ENCODE results near the gene DEPDC1.

DEPDC1 gene, protein sequence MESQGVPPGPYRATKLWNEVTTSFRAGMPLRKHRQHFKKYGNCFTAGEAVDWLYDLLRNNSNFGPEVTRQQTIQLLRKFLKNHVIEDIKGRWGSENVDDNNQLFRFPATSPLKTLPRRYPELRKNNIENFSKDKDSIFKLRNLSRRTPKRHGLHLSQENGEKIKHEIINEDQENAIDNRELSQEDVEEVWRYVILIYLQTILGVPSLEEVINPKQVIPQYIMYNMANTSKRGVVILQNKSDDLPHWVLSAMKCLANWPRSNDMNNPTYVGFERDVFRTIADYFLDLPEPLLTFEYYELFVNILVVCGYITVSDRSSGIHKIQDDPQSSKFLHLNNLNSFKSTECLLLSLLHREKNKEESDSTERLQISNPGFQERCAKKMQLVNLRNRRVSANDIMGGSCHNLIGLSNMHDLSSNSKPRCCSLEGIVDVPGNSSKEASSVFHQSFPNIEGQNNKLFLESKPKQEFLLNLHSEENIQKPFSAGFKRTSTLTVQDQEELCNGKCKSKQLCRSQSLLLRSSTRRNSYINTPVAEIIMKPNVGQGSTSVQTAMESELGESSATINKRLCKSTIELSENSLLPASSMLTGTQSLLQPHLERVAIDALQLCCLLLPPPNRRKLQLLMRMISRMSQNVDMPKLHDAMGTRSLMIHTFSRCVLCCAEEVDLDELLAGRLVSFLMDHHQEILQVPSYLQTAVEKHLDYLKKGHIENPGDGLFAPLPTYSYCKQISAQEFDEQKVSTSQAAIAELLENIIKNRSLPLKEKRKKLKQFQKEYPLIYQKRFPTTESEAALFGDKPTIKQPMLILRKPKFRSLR

DNA sequence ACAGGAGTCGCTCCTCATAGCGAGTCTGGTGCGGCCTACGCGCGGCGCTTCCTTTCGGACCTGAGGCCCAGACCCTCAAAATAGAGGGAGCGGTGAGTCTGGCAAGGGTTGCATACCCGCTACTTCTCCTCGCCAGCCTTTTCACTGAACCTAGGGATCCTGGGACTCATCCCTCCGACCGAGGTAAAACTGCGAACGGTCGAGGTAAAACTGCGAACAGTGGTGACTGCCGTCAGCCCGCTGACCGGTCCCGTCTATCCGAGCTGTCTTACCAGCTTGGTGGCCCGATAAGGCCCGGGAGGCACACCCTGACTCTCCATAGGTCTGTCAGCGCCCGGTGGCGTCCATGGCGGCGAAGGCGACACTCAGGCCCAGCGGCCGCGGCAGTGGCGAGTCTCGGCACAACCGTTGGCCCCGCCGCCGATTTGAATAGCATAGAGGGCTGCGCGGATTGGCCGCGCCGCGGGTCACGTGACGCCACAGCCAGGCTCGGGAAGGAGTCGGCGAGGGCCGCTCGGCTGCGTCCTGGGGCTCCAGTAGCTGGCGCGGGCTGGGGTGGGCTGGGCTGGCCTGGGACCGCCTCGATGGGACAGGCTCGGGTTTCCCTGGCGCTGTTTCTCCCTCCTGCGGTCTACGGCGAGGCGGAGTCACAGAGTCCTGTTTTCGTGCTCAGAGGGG is at the start of gene DEPDC1:
Gene DEPDC1, minus strand, starts transcription at position 403 of the 678 bp plus-strand sequence. Its CDS starts 83 bp downstream, at position 320.
- Histone ChIP-seq H3K27me3 (ENCODE audit: insufficient read depth, low read length) (no peaks in the 10 kb centered on the region), H3K36me3 (ENCODE audit: insufficient read depth, low read length) (peaks cover 3% of the 10 kb centered on the region; the same call in 1 of the 2 replicates), H3K4me3 (ENCODE audit: low read depth, low read length) (peak within 1 kb of the TSS; percentile 84), H3K27ac (ENCODE audit: low read depth, low read length) (peak within 1 kb of the TSS; percentile 69), H2AFZ (ENCODE audit: low read length, unreplicated experiment) (peak within 1 kb of the TSS; percentile 92), H3K79me2 (ENCODE audit: control insufficient read depth, insufficient read depth, low read length, unreplicated experiment) (peaks cover 39% of the 10 kb centered on the region), H3K4me1 (ENCODE audit: control insufficient read depth, insufficient read depth, low read length, unreplicated experiment) (peaks cover 23% of the 10 kb centered on the region)

DNA sequence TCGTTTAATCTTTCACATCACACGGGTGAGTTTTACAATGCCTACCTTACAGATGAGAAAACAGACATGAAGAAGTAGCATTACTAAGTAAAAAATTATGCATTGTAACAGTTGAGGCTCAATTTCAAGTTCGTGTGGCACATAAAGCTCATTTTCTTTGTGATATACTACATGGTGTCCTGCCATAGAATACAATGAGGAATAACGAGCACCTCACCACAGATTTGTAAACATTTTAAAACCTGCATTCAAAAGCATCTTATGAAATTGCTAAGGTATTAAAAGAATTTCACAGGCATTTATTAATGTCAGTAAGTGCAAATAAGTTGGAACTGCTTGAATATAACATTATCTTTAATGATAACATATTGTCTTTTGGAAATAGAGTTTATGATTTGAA is 47.8 kb upstream of the DEPDC1 start:
- H3K4me1 ChIP-seq (ENCODE audit: control insufficient read depth, insufficient read depth, low read length, unreplicated experiment): peaks cover 7% of the 10 kb centered on the region
- no peak overlapping the region for H2AFZ ChIP-seq (ENCODE audit: low read length, unreplicated experiment)
- H3K36me3 ChIP-seq (ENCODE audit: insufficient read depth, low read length): no peaks in the 10 kb centered on the region
- H3K27ac ChIP-seq (ENCODE audit: low read depth, low read length): no peak overlapping the region
- no peaks in the 10 kb centered on the region for H3K27me3 ChIP-seq (ENCODE audit: insufficient read depth, low read length)
- H3K4me3 ChIP-seq (ENCODE audit: low read depth, low read length): no peak overlapping the region
- H3K79me2 ChIP-seq (ENCODE audit: control insufficient read depth, insufficient read depth, low read length, unreplicated experiment): no peaks in the 10 kb centered on the region

DNA sequence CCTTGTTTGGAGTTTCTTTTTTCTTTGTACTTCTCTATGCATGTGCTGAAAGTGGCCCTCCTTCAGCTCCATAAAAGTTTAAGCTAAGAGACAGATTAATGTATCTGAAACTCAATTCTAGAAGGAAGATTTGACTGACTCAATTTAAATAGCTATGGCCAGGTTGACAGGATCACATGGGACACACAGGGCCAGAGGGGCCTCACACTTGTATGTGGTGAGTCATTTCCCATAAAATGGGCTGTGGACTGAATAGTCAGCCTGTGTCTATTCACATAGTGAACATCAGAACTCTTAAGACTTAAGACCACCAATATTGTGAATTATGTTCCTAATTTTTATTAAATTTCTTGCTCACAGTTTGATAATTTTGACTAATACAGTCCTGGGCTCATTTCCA is 45.7 kb upstream of the DEPDC1 start:
- H3K27ac ChIP-seq (ENCODE audit: low read depth, low read length): no peak overlapping the region
- no peaks in the 10 kb centered on the region for H3K36me3 ChIP-seq (ENCODE audit: insufficient read depth, low read length)
- H3K79me2 ChIP-seq (ENCODE audit: control insufficient read depth, insufficient read depth, low read length, unreplicated experiment): no peaks in the 10 kb centered on the region
- H3K27me3 ChIP-seq (ENCODE audit: insufficient read depth, low read length): no peaks in the 10 kb centered on the region
- H3K4me3 ChIP-seq (ENCODE audit: low read depth, low read length): no peak overlapping the region
- H2AFZ ChIP-seq (ENCODE audit: low read length, unreplicated experiment): no peak overlapping the region
- peaks cover 7% of the 10 kb centered on the region for H3K4me1 ChIP-seq (ENCODE audit: control insufficient read depth, insufficient read depth, low read length, unreplicated experiment)

DNA sequence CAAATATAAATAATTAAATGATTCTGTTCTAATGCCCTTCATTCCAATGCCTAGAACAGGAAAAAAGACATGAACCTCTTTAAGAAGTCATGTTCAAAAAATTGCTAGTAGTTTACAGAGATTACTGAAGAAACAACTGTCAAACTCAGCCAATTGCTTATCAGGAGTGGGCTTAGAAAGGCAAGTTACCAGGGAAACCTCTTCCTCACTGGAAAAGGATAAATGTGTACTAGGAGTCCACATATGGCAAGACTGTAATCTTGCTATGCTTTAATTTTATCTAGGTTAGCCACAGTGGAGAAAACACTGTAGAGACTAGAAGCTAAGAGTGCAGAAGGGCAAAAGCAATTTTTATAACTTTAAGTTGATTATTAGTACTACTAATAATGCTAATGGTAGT is 42.1 kb upstream of the DEPDC1 start:
- Histone ChIP-seq H3K36me3 (ENCODE audit: insufficient read depth, low read length) (no peaks in the 10 kb centered on the region), H2AFZ (ENCODE audit: low read length, unreplicated experiment) (no peak overlapping the region), H3K27me3 (ENCODE audit: insufficient read depth, low read length) (no peaks in the 10 kb centered on the region)

DNA sequence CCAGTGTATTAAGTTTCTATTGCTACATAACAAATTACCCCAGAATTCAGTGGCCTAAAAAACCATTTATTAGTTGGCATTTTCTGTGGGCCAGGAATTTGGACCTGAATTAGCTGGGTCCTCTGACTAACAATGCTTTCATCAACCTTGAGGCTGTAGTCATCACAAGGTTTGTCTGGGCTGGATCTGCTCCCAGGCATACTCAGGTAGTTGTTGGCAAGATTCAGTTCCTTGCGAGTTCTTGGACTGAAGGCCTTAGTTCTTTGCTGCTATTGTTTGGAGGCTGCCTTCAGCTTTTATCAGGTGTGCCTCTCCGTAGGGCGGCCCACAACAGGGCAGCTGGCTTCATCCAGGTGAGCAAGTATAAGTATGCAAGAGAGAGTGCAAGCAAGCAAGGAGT is 31.4 kb upstream of the DEPDC1 start:
- H3K79me2 ChIP-seq (ENCODE audit: control insufficient read depth, insufficient read depth, low read length, unreplicated experiment): no peaks in the 10 kb centered on the region
- H3K27me3 ChIP-seq (ENCODE audit: insufficient read depth, low read length): no peaks in the 10 kb centered on the region
- no peaks in the 10 kb centered on the region for H3K4me1 ChIP-seq (ENCODE audit: control insufficient read depth, insufficient read depth, low read length, unreplicated experiment)
- no peak overlapping the region for H2AFZ ChIP-seq (ENCODE audit: low read length, unreplicated experiment)
- H3K36me3 ChIP-seq (ENCODE audit: insufficient read depth, low read length): no peaks in the 10 kb centered on the region
- H3K4me3 ChIP-seq (ENCODE audit: low read depth, low read length): no peak overlapping the region
- no peak overlapping the region for H3K27ac ChIP-seq (ENCODE audit: low read depth, low read length)

More for the DNA sequence above, 42.1 kb upstream of the DEPDC1 start:
- Histone ChIP-seq H3K27ac (ENCODE audit: low read depth, low read length) (no peak overlapping the region), H3K79me2 (ENCODE audit: control insufficient read depth, insufficient read depth, low read length, unreplicated experiment) (no peaks in the 10 kb centered on the region), H3K4me1 (ENCODE audit: control insufficient read depth, insufficient read depth, low read length, unreplicated experiment) (peaks cover 7% of the 10 kb centered on the region), H3K4me3 (ENCODE audit: low read depth, low read length) (no peak overlapping the region)

DNA sequence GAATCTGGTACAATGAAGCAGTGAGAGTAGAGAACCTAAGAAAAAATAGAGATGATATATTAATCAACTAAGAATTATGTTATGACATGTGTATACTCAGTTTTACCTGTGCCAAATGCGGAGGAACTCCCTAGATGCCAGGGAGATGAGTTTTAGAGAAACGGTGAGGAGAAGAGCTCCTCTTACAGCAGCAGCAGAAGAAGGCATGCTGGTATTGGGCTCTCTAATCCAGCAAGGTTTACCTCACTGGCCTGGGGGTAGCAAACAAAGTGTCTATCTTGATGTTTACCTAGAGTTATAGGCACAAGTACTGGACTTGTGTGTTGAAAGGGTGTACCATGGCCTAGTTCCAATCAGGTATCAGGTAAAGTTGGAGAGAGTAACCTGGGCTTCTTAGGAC is 28.9 kb upstream of the DEPDC1 start:
- H3K27me3 ChIP-seq (ENCODE audit: insufficient read depth, low read length): no peaks in the 10 kb centered on the region
- no peaks in the 10 kb centered on the region for H3K36me3 ChIP-seq (ENCODE audit: insufficient read depth, low read length)
- no peaks in the 10 kb centered on the region for H3K79me2 ChIP-seq (ENCODE audit: control insufficient read depth, insufficient read depth, low read length, unreplicated experiment)
- H3K4me1 ChIP-seq (ENCODE audit: control insufficient read depth, insufficient read depth, low read length, unreplicated experiment): no peaks in the 10 kb centered on the region
- H3K27ac ChIP-seq (ENCODE audit: low read depth, low read length): no peak overlapping the region
- H2AFZ ChIP-seq (ENCODE audit: low read length, unreplicated experiment): no peak overlapping the region
- H3K4me3 ChIP-seq (ENCODE audit: low read depth, low read length): no peak overlapping the region

DNA sequence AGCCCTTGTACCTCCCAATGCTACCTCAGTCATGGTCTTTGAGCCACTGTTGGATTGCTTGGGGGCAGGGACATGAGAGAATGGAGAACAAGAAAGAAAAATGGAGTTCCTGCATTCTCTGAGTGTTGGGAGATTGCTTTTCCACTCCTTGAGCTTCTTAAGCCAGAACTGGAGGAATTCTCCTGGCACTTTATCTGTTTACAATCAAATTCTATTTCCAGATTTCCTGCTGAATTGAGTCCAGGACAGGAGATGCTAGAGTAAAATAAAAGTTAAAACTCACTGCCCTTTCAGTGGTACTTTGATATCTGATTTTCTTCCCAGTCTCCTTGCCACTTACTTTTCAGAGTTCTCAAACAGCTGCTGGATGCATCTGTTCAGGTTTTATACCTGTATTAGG is 24.4 kb upstream of the DEPDC1 start:
- Histone ChIP-seq H3K4me1 (ENCODE audit: control insufficient read depth, insufficient read depth, low read length, unreplicated experiment) (peaks cover 3% of the 10 kb centered on the region), H2AFZ (ENCODE audit: low read length, unreplicated experiment) (no peak overlapping the region)

DNA sequence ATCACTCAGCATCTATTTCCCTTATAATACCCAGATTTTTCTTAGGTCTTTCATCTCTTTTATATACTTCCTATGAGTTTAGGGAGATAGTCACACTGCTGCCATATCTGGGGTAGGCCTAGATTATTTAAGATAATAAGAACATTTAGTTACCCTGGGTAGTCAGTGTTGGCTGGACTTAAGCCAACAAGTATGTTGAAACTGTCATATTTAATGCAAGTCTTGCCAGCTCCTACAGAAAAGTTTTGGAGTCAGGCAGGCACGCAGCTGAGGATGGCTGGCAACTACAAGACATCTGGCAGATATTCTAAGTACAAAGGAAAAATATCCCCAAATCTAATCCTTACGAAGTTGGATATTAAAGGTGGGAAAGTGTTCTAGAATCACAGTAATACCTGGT is 19.2 kb upstream of the DEPDC1 start:
- Histone ChIP-seq H3K36me3 (ENCODE audit: insufficient read depth, low read length) (no peaks in the 10 kb centered on the region), H3K79me2 (ENCODE audit: control insufficient read depth, insufficient read depth, low read length, unreplicated experiment) (no peaks in the 10 kb centered on the region), H3K4me1 (ENCODE audit: control insufficient read depth, insufficient read depth, low read length, unreplicated experiment) (peaks cover 7% of the 10 kb centered on the region), H3K27ac (ENCODE audit: low read depth, low read length) (no peak overlapping the region), H3K27me3 (ENCODE audit: insufficient read depth, low read length) (no peaks in the 10 kb centered on the region), H2AFZ (ENCODE audit: low read length, unreplicated experiment) (no peak overlapping the region), H3K4me3 (ENCODE audit: low read depth, low read length) (no peak overlapping the region)

More for the DNA sequence above, 24.4 kb upstream of the DEPDC1 start:
- Histone ChIP-seq H3K27ac (ENCODE audit: low read depth, low read length) (no peak overlapping the region), H3K4me3 (ENCODE audit: low read depth, low read length) (no peak overlapping the region), H3K36me3 (ENCODE audit: insufficient read depth, low read length) (no peaks in the 10 kb centered on the region), H3K27me3 (ENCODE audit: insufficient read depth, low read length) (no peaks in the 10 kb centered on the region), H3K79me2 (ENCODE audit: control insufficient read depth, insufficient read depth, low read length, unreplicated experiment) (no peaks in the 10 kb centered on the region)

DNA sequence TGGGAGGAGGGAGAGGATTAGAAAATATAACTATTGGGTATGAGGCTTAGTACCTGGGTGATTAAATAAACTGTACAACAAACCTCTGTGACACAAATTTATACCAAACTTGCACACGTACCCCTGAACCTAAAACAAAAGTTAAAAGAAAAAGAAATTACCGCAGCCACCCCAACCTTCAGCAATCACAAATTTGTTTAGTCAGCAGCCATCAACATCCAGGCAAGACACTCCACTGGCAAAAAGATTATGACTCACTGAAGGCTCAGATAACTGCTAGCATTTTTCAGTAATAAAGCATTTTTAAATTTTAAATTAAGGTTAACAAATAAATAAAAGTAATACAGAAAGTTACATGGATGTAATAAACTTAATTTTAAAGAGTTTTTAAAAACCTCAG is 14.4 kb upstream of the DEPDC1 start:
- H3K4me1 ChIP-seq (ENCODE audit: control insufficient read depth, insufficient read depth, low read length, unreplicated experiment): peaks cover 4% of the 10 kb centered on the region
- no peaks in the 10 kb centered on the region for H3K36me3 ChIP-seq (ENCODE audit: insufficient read depth, low read length)
- no peaks in the 10 kb centered on the region for H3K79me2 ChIP-seq (ENCODE audit: control insufficient read depth, insufficient read depth, low read length, unreplicated experiment)
- H3K27ac ChIP-seq (ENCODE audit: low read depth, low read length): no peak overlapping the region
- H2AFZ ChIP-seq (ENCODE audit: low read length, unreplicated experiment): no peak overlapping the region
- no peaks in the 10 kb centered on the region for H3K27me3 ChIP-seq (ENCODE audit: insufficient read depth, low read length)
- H3K4me3 ChIP-seq (ENCODE audit: low read depth, low read length): no peak overlapping the region

DNA sequence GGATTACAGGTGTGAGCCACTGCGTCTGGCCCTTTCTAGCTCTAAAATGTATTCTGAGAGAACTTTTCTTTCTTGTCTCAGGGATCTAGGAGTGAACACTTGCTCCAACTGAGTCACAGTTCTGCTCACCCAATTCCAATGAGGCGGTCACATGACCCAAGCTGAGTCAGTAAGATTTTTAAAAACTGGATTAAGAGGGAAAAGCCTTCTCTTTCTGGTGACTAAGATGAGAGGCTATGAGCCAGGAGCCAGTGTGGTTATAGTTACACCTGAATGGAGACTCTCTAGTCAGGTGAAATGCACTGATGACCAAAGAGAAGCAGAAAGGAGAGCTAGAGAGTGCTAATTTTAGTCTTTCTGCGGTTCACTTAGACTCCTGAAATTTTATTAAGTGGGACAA is 9.5 kb upstream of the DEPDC1 start:
- no peaks in the 10 kb centered on the region for H3K4me1 ChIP-seq (ENCODE audit: control insufficient read depth, insufficient read depth, low read length, unreplicated experiment)
- H3K4me3 ChIP-seq (ENCODE audit: low read depth, low read length): no peak overlapping the region
- no peaks in the 10 kb centered on the region for H3K36me3 ChIP-seq (ENCODE audit: insufficient read depth, low read length)
- H2AFZ ChIP-seq (ENCODE audit: low read length, unreplicated experiment): no peak overlapping the region
- no peaks in the 10 kb centered on the region for H3K27me3 ChIP-seq (ENCODE audit: insufficient read depth, low read length)
- H3K79me2 ChIP-seq (ENCODE audit: control insufficient read depth, insufficient read depth, low read length, unreplicated experiment): no peaks in the 10 kb centered on the region
- no peak overlapping the region for H3K27ac ChIP-seq (ENCODE audit: low read depth, low read length)

Measured in ACC112 (cell line).